ENCODE data around the gene BCL10.

DNA sequence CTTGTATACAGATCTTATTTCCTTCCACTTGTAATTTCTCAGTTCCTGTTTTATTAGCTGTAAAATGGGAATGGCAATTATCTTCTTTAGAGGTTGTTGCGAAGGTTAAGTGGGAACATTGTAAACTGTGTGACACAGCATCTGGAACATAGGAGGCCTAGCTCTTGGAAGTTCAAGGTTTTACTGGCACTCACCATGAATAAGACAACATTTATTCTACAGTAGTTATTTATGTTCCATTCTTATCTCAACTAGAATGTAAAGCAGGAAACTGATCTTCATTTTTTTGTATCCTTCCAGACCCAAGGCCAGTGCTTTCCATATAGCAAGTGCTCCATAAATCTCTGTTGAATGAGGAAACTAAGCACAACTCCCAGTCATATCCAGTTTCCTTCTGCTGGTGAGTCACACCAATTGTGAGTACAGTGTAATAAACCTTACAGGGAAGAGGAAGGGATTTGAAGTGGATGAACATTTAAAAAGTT, 1.4 kb downstream of the BCL10 start:
- TF ChIP-seq, protein P1, sequence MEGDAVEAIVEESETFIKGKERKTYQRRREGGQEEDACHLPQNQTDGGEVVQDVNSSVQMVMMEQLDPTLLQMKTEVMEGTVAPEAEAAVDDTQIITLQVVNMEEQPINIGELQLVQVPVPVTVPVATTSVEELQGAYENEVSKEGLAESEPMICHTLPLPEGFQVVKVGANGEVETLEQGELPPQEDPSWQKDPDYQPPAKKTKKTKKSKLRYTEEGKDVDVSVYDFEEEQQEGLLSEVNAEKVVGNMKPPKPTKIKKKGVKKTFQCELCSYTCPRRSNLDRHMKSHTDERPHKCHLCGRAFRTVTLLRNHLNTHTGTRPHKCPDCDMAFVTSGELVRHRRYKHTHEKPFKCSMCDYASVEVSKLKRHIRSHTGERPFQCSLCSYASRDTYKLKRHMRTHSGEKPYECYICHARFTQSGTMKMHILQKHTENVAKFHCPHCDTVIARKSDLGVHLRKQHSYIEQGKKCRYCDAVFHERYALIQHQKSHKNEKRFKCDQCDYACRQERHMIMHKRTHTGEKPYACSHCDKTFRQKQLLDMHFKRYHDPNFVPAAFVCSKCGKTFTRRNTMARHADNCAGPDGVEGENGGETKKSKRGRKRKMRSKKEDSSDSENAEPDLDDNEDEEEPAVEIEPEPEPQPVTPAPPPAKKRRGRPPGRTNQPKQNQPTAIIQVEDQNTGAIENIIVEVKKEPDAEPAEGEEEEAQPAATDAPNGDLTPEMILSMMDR (IDR thresholded peaks at IDR 0.05) = no peak
- TF ChIP-seq ZBTB33 (IDR thresholded peaks at IDR 0.05; ENCODE audit: borderline replicate concordance, low read depth) (no peak), FOXJ3 (CRISPR knock-in tag; IDR thresholded peaks at IDR 0.05) (no peak)

Measured in SK-N-SH (cell line).